GDM1 (cell line): ENCODE measurements around the gene ADAMTS8.
"Not testable (repeated sequence)": the region's sequence is repeated elsewhere in the genome, so short reads cannot be mapped to it uniquely, and the experiment has no call there.

Experiments used
- DNase-seq: peaks from one replicate; lab custom pipeline; 2025; lab: John Stamatoyannopoulos, UW

ADAMTS8 gene

DNA sequence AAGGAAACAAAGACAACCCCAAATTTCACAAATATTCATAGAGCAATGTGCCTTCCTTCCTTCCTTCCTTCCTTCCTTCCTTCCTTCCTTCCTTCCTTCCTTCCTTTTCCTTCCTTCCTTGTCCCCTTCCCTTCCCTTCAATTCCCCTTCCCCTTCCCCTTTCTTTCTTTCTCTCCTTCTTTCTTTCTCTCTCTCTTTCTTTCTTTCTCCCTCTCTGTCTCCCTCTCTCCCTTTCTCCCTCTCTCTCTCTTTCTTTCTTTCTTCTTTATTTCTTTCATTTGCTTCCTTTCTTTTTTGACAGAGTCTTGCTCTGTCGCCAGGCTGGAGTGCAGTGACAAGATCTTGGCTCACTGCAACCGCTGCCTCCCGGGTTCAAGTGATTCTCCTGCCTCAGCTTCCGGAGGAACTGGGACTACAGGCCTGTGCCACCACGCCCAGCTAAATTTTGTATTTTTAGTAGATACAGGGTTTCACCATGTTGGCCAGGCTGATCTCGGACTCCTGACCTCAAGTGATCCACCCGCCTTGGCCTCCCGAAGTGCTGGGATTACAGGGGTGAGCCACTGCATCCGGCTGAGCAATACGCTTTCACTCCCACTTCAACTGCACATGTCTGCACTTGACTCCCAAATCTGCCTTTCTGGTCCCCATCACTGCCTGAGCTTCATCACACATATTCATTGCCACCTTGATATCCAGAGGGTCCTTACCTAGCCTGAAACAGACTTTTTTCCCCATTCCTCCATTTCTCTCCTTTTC lies 10.2 kb upstream of the ADAMTS8 start:
- not testable (repeated sequence) for DNase-seq

DNA sequence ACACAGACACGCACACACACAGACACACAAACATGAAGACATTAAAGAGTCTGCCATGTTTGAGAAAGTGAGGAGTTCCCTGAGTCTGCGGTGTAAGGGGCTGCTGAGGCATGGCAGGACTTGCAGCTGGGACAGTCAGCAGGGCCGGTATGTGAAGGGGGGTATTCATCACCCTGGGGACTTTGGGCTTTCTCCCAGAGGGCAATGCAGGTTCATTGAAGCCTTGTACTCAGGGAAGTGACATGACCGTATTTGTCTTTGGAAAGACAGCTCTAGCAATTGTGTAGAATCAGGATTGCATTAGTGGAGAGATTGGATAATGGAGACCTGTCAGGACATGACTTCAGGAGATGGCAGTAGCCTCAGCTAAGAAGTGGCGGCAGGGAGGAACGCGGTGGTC lies 9.4 kb upstream of the ADAMTS8 start:
- DNase-seq = no peak

DNA sequence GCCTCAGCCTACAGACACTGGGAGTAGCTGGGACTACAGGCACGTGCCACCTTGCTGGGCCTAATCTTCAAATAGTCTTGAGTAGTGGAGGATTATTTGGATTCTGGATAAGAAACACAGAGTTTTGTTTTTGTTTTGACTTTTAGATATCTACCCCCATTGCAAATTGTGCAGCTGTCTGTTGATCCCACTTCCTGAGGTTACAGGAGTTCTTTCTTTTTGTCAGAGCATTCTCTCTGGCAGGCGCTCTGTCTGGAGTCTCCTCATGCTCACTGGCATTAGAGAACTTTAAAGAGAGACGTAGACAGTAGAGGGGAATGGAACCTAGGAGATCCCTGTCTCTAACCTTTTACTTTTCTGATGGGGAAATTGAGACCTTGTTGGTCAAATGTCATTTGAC lies 7.8 kb upstream of the ADAMTS8 start:
- no peak for DNase-seq

DNA sequence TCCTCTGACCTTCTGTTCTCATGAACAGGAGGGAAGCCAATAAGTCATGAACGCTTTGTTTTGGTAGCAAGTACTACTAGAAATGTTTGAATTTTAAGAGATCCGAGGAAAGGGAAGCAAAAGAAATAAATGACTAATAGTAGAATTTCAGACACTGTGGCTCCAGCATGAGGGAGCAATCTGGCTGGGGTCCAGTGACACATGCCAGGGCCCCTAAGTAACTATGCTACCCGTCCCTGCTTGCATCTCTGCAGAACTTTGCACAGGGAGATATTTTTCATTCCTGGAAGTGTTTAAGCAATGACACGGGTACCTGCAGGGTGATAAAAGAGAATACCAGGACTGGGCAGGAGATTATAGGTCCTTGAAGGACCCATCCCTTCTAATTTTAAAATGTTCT lies 7.3 kb upstream of the ADAMTS8 start:
- DNase-seq = no peak

DNA sequence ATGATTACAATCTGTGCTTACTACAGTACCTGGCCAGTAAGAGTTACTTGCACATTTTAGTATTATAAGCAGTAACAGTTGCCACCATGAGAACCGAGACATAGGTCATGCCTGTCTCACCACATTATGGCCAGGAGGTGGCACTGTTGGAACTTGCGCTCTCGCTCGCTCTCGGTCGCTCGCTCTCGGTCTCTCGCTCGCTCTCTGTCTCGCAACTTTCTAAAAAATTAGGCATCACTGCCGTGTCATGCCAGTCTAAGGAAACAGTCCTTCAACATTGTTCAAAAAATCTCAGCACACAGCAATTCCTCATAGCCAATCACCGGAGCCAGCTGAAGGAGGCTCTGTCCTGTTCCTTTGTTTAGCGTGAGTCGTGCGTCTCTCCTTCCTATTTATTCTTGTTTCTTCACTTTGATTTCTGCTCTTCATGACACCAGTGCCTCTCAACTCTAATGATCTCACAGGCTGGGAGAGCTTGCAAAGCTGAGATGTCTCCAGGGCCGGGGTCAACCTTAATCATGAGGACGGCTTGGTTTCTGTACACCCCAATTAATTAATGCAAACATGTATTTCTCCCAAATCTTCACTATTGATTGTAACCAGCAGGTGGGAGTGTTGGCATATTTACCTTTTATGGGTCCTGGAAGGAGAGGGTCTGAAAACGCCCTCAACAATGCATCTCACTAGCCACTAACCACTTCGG lies 6.3 kb upstream of the ADAMTS8 start:
- DNase-seq = peak; percentile 60

DNA sequence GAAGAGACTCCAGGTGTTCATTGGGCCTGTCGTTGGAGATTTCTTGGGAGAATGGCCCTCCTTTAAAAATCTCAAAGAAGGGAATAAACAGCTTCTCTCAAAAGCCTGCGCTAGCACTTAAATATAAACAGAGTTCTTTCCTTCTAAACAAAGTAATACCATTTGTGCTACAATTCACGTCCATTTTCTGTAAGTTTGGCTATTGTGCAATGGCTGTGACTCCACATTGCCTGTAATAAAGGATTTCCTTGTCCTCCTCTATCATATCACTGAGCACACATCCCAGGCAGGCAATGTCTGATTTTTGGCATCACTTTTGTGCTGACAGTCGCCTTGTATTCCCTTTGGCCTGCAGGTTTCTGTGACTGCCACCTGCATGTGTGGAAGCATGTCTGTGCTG lies 4.9 kb upstream of the ADAMTS8 start:
- no peak for DNase-seq

DNA sequence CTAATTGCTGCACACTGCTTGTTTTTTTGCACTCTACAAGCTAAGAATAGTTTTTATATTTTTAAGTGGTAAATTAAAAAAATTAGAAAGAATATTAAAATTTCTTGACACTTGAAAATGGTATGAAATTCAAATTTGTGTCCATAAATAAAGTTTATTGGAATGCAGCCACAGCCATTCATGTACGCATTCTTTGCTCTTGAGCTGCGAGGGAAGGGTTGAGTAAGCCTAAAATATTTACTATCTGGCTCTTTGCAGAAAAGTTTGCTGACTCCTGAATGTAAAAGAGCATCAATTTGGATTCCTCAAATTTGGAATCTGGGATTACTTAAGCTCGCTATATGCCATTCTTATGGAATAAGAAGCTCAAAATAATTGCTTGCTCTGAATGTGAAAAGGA lies 3.4 kb upstream of the ADAMTS8 start:
- no peak for DNase-seq

DNA sequence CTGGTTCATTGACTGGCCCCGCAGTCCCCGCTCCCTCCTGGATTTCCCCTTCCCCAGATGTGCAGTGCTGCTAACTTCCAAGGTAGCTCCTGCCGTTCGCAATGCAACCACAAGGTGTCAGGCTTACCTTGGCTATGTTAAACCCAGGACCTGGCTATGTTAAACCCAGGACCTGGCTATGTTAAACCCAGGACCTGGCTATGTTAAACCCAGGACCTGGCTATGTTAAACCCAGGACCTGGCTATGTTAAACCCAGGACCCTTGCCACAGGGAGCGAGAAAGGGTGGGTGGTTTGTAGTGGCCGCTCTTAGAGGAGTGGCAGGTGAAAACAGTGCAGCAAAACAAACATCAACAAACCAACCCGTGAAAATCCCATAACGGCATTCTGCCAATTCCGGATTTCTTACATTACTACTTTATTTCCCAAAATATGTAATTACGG lies 2.9 kb upstream of the ADAMTS8 start:
- peak; percentile 39 for DNase-seq

DNA sequence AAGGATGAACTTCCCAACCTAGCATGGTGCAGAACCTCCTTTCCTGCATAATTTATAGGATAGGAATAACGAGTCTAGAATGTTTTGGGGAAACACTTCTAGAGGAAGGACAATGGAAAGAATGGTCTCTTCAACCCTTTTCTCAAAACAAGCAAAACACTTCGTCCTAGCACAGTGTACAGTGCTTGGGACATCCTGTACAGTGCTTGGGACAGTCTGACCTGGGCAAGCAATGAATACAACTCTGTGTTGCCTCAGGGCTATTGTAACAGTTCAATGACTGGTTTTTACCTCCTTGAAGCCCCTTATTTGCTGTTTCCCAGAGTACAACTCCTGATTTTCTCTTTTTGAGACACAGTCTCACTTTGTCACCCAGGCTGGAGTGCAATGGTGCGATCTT lies 1.6 kb upstream of the ADAMTS8 start:
- DNase-seq = no peak

DNA sequence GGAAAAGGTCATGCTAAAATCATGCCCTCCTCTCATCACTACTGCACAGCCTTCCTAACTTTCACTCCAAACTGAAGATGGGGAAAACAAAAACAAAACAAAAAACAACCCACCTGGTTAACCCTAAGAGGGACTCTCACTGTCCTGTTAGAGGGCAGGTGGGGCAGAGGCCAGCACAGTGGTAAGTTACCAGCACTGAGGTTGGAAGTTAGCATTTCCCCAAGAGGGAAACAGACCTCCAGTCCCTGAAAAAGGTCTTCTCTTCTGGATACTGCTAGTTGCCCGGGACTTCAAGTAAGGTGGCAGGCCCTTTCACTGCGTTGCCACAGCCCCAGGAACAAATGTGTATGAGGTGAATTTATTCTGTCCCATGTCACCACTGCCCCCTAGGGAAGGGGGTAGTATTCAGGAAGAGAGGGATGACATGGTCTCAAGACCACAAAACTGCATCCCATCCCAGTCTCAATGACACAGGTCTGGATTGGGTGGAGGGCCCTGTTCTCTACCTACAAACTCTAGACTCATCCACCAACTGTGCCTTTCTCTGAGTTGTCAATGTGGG lies 792 bp upstream of the ADAMTS8 start:
- DNase-seq = no peak

DNA sequence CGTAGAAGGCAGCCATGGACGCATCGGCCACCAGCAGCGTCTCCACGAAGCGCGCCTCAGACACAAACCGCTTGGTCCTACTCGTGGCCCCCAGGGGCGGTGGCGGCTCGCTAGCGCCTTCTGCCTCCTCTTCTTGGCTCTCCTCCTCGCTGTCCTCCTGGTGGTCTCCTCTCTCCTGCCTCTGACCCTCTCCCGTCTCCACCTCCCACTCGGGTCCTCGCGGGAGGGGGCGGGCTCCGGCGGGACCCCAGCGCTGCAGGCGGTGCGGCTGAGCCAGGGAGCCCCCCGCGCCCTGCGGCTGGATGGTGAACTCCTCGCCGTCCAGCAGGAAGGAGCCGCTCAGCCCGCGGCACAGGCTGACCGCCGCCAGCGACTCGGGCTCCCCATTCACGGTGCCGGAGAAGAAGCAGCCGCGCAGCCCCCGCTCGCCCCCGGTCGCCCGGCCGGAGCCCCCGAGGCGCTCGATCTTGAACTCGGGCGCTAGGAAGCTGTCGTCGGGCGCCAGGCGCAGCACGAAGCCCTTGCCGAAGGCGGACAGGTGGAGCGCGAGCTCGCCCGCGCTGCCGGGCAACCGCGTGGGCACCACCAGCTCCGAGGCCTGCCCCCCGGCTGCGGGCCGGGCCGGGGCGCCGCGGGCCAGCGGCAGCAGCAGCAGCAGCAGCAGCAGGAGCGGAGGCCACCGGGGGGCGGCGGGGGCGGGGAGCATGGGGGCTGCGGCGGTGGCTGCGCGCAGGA lies 661 bp downstream of the ADAMTS8 start:
- no peak for DNase-seq

DNA sequence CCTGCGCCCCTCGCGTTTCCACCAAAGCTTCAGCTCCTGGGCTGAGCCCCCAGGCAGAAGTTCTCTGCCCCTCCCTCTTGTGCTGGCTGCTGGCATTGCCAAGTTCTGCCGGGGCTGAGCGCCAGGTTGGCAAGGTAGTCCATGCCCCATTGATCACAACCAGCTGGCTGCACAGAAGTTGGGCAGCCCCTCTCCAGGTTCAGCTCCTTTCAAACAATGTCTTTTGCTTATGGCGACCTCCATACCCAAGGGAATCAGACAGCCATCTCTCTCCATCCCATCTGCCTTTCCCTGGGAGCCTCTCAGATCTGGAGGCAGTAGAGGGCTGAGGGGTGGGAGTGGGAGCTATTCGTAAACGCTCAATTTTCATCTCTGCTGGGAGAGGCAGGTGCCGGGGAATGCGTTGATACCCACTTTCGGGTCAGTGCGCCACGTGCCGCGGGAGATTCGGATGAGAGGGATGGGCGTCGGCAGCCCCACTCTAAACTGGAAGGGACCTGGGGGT lies 1.5 kb downstream of the ADAMTS8 start:
- no peak for DNase-seq

DNA sequence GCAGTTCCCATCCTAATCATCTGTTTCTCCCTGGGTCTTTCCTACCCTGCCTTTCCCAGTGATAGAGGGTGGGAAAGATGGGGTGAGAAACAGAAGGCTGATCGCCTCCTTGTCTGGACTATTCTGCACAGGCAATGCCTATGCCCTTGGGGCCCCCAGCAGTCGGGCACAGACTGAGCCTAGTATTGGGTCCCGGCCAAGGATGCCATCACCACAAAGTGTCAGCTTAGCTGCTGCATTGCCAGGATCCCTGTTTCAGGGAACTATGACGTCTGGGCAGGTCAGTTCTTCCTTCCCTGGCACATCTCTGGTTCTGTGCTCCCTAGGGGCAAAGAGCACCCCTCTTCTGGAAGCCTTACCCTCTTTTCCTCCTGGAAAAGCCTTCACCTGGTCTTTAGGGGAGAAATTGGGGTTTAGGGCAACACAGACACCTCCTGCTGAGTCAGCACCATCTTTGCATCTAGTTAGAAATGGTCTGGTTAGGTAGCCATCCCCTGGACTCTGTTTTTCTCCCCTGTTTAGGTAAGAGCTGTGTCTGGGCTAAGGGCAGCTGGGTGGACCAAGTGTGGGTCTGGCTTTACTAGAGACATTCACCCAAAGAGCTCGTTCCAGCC lies 2.1 kb downstream of the ADAMTS8 start:
- no peak for DNase-seq

DNA sequence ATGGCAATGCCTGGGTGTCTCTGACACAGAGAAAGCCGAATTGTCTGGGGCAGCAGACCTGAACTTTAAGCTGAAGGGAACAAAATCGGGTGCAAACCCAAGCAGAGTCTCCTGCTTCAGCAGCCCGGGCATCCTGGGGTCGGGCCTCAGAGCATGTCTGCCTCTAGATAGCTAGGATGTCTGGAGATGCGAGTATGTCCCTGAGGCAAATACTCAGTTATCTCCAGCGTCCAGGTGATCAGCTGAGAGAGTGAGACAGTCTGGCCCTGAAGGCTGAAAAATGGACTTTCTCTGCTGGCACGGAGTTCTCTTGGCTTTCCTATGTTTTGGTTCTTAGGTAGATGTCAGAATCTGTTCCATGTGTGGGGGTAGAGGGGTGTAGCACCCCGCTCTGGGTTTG lies 3.3 kb downstream of the ADAMTS8 start:
- DNase-seq = no peak

DNA sequence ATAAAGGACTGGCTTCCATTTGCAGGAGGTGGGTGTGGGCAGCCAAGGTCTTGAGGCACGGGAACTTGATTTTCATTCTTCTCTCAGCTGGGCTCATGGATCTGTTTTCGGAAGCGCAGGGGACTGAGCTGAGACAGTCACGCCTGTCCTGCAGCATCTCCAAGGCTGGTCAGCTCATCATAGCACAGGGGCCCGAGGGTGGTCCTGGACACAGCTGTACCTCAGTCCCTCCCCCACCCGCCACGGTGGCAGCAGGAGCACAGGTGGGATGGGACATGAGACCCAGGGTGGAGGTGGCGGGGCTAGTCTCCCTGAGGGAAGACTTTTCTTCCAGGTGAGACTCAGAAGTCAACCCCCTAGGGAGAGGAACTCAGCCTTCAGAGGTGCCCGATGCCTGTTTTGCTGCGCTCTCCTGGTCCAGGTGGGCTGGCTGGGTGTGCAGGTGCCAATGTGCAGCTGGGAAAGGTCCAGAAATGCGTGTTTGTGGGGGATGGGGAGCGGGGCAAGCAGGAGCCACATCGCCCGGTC lies 3.7 kb downstream of the ADAMTS8 start:
- no peak for DNase-seq

DNA sequence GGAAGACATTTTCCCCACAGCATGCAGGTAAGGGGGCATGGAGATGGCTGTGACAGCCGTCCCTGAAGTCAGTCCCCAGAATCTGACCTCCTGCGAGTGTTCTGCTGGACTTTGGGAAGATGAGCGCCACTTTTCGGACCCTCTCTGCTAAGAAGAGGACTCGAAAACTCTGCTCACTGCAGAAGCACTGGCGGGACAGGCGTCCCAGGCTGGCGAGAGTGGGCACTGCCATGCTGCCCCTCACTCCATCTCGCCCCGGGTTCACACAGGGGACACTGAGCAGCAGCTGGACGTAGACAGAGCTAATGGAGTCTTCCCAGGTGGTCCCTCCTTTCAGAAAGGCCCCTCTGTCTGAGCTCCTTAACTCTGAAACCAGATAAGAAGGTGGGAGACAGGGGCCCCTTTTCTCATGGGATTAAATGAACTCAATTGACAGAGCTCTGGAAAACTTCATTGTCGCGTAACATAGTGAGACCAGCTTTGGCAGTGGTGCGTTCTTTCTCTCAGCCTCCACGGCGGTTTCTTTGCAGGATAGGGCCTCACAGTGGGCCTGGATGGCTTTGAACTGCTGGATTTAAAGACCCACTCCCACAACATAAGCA lies 4.8 kb downstream of the ADAMTS8 start:
- no peak for DNase-seq

DNA sequence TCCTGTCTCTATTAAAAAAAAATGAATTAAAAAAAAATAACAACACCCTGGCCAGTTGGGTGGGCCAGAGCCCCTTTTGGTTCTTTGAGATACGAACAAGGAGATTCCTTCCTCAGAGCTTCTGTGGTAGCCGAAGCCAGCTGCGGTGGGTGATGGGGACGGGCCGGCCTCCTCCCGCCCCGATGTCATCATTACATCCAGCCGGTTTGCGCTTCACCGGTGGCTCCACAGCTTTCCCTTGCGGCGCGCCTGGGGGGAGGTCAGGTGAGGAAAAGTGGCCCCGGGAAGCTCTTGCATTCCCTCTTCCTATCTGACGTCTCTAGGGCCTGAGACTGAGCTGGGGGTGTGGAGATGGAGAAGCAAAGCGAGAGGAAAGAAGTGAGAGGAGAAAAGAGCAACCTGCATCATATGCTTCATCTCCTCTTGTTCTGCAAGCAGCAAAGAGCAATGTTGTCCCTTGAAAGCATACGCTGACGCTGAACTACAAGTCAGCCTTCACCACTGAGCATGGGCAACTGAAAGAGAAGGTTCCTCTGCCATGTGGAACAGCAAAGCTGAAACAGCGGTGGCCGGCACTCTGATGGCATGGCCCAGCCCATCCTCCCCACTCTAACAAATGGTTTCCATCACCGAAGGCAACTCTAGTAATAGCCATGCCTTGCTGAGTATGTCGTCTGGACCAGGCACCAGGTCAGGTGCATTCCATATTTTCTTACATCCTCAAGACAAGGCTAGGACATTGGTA lies 6.0 kb downstream of the ADAMTS8 start:
- DNase-seq = no peak

DNA sequence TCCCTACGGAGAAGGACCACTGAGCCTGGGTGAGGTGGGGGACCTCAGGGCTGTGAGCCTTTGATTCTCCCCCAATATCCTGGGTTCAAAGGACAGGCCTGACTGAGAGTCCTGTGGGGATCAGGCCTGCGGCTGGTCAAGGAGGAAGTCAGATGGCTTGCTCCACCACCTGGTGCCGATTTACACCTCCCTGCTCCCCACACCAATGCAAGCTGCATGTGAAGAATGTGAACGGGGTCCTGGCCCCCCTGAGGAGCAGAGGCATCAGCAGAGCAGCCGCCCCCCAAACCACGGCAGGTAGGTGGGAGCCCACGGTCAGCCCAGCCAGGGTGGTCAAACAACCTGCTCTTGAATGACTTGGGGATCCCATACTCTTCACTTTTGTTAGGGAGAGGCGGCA lies 6.7 kb downstream of the ADAMTS8 start:
- no peak for DNase-seq

DNA sequence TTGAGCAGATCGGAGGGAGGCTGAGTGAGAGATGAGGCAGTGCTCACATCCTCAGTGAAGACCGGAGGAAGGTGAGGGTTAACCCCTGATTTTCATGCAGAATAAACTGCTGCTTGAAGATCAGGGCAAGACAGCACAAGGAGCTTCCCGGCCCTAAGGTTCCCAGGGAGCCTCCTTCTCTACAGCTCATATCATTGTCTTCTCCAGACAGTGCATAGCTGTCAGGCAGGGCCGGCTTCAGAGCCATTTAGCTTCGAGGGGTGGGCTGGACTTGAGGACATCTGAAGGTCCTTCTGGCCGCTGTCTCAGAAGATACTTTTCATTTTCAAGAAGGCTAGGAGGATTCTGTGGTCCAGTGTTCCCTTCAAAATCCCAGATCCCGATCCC lies 7.2 kb downstream of the ADAMTS8 start:
- DNase-seq = no peak

DNA sequence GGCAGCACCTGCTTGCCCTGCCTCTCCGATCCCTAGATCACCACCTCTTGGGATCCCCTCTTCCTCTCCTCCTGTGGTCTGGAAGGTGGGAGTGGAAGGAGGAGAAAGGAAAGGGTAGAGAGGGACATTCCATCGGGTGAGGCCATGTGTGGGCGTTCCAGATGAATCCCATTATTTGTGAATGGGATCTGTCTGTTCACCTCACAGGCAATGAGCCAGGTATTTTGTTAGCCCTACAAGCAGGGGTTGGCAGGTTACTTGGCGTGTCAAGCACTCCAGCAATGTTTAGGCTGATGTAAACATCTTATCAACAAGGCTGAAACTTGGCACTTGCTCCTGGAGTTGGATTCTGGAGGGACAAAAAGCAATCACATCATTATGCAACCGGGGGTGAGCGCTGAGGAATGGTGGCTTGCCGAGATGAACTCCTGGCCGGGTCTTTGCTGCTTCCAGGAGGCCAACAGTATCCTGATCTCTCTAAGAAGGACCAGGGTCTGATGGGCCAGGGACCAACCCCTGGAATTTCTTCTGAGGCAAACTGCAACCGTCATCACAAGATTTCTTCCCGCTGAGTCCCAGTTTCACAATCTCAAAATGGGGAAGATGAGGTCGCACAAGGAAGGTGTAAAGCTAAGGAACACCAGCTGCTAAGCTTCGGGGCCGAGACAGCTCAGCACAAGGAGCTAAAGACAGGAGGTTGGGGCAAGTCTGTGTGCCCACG lies 7.8 kb downstream of the ADAMTS8 start:
- DNase-seq = no peak
